HepG2 (cell line): ENCODE results near the gene IL1R1. TPM values are rescaled to one million over a fixed set of nuclear protein-coding genes. Genes with fewer than 3 reads are reported as not detected.

Experiments
- AHR ChIP-seq: IDR thresholded peaks from 2 replicates; pipeline ENCODE4 v1.6.1; 2018; ENCODE audit warnings: missing genetic modification reagents, missing compliant biosample characterization
- CEBPB ChIP-seq: IDR thresholded peaks from 2 replicates; pipeline ENCODE4 v1.6.1; 2011; ENCODE audit warnings: low read depth, low read length, improper control_type of control experiment, borderline replicate concordance
- CEBPZ ChIP-seq: IDR thresholded peaks from 2 replicates; pipeline ENCODE4 v1.6.1; 2012; ENCODE audit warnings: low read length, improper control_type of control experiment
- MAFK ChIP-seq, 2 experiments: IDR thresholded peaks in 1 of 2; conservative IDR thresholded peaks in 1 of 2; 2 replicates each; pipeline ENCODE4 v1.6.1; 2011; ENCODE audit warnings: improper control_type of control experiment in 2 of 2, low read length in 2 of 2
- ONECUT2 ChIP-seq: sonication (generic); formaldehyde crosslinking; IDR thresholded peaks from 2 replicates; pipeline ENCODE4 v1.4.0; 2020; ENCODE audit warnings: missing genetic modification reagents
- PRDM15 ChIP-seq: sonication (generic); formaldehyde crosslinking; IDR thresholded peaks from 2 replicates; pipeline ENCODE4 v1.4.0; 2020; ENCODE audit warnings: missing genetic modification reagents
- SIN3B ChIP-seq: fragments of 150-350 bp; IDR thresholded peaks from 2 replicates; pipeline ENCODE4 v1.6.1; 2014; ENCODE audit warnings: low read length
- SUZ12 ChIP-seq: fragments of 150-350 bp; IDR thresholded peaks from 2 replicates; pipeline ENCODE4 v1.6.1; 2014; ENCODE audit warnings: low read depth, low read length
- ZBTB34 ChIP-seq: sonication (generic); formaldehyde crosslinking; IDR thresholded peaks from 2 replicates; pipeline ENCODE4 v1.8.0; 2022; ENCODE audit warnings: mild to moderate bottlenecking, missing genetic modification reagents
- ZHX1 ChIP-seq: sonication (generic); formaldehyde crosslinking; IDR thresholded peaks from 2 replicates; pipeline ENCODE4 v1.8.1; 2022; ENCODE audit warnings: low read depth, mild to moderate bottlenecking, missing genetic modification reagents
- ZMYM2 ChIP-seq: sonication (generic); formaldehyde crosslinking; IDR thresholded peaks from 2 replicates; pipeline ENCODE4 v1.8.0; 2022; ENCODE audit warnings: mild to moderate bottlenecking, missing genetic modification reagents
- ZNF18 ChIP-seq: sonication (generic); formaldehyde crosslinking; IDR thresholded peaks from 2 replicates; pipeline ENCODE4 v1.8.0; 2022; ENCODE audit warnings: mild to moderate bottlenecking, missing genetic modification reagents; ENCODE audit not compliant: insufficient replicate concordance
- ZNF543 ChIP-seq: sonication (generic); formaldehyde crosslinking; IDR thresholded peaks from 2 replicates; pipeline ENCODE4 v1.4.0; 2020; ENCODE audit warnings: mild to moderate bottlenecking, missing genetic modification reagents
- ZNF839 ChIP-seq: sonication (generic); formaldehyde crosslinking; IDR thresholded peaks from 2 replicates; pipeline ENCODE4 v1.4.0; 2020; ENCODE audit warnings: missing genetic modification reagents, mild to moderate bottlenecking, borderline replicate concordance
- polyA plus RNA-seq, 8 experiments: library from polyadenylated mRNA; depleted of rRNA in 3 of 8; stranded (reverse) in 7 of 8; unstranded in 1 of 8; fragments of >200 nt; fragmentation: Illumina TruSeq in 4 of 8; extraction: Trizol in 4 of 8; gene quantifications; 2 replicates each; pipeline versions ENCODE4 v1.2.1 to v1.2.3, GENCODE V29; 2011 to 2016; ENCODE audit warnings: low read depth in 4 of 8, missing spikeins in 1 of 8, mixed read lengths in 1 of 8; ENCODE audit not compliant: insufficient read depth in 1 of 8
- total RNA-seq, 5 experiments: library from RNA; depleted of rRNA; stranded (reverse); fragments of >200 nt; fragmentation: Illumina TruSeq; extraction: Trizol; gene quantifications; 2 replicates each; pipeline ENCODE4 v1.2.3, GENCODE V29; 2016; ENCODE audit warnings: low read depth in 1 of 5

IL1R1 gene
- total and polyA plus RNA-seq, 2 of the 13 experiments (the other 11 are each of a cell fraction or from before 2014, with no cell fraction given), result 38.0 to 93.1 TPM

GRCh38 chr2:102101849-102102635 lies 40.5 kb upstream of the IL1R1 start (continued):
- TF ChIP-seq ONECUT2 (CRISPR knock-in tag) (peak; percentile 79), MAFK (conservative IDR thresholded peaks at IDR 0.05 in 1 of 2, IDR thresholded peaks at IDR 0.05 in 1 of 2; ENCODE audit: low read length in 2 of 2) (no peak), ZMYM2 (CRISPR knock-in tag) (peak; percentile 77; the same call in 1 of the 2 replicates), CEBPZ (no peak), ZNF18 (CRISPR knock-in tag) (no peak), ZNF839 (no peak), ZHX1 (CRISPR knock-in tag) (no peak), PRDM15 (CRISPR knock-in tag) (no peak), SUZ12 (no peak), ZNF543 (no peak; the same call in 1 of the 2 replicates), ZBTB34 (CRISPR knock-in tag) (no peak), CEBPB (no peak), AHR (CRISPR knock-in tag) (no peak), SIN3B (no peak)
